ENCODE results near the gene TACO1. TPM values are rescaled to one million over a fixed set of nuclear protein-coding genes. Genes with fewer than 3 reads are reported as not detected.
A peak's percentile ranks its signal among the peaks of the same experiment; 100 is the strongest.

Gene TACO1
- total RNA-seq, 3 donors from 2014 or later (not counting 1 experiment from before 2014, with no cell fraction given) = 7.1 to 10.9 (median 9.2) TPM

- ATAC-seq = no peak
- Histone ChIP-seq H3K36me3 (ENCODE audit: control insufficient read depth, insufficient read depth, low read length) (peaks cover 40% of the 10 kb centered on the region), H3K27me3 (ENCODE audit: control insufficient read depth, insufficient read depth, low read length) (no peaks in the 10 kb centered on the region), H3K9me3 (ENCODE audit: control insufficient read depth, insufficient read depth, low read length) (no peaks in the 10 kb centered on the region), H3K27ac (ENCODE audit: low read length) (no peak overlapping the region), H3K4me3 (ENCODE audit: low read length) (no peak overlapping the region), H3K4me1 (ENCODE audit: control insufficient read depth, insufficient read depth, low read length) (no peaks in the 10 kb centered on the region)
- no peaks in the 10 kb centered on the region for H3K9me3 Mint-ChIP-seq
- WGBS (ENCODE audit: insufficient coverage) = 100% methylated on average over 1 of the region's 1 CpG
- peaks cover 35 to 45% of the 10 kb centered on the region in 2 donors for H3K4me1 Mint-ChIP-seq
- H3K4me3 Mint-ChIP-seq = no peak overlapping the region
- H3K27ac Mint-ChIP-seq = no peak overlapping the region
- H3K27me3 Mint-ChIP-seq (ENCODE audit: low read depth in 2 of 2) = no peaks in the 10 kb centered on the region
- intact Hi-C loops (cut with micrococcal nuclease) = no loop called here
- TF ChIP-seq CTCF (IDR thresholded peaks at IDR 0.05) = no peak
- H3K36me3 Mint-ChIP-seq = peaks cover 7% of the 10 kb centered on the region
- no peak for DNase-seq
Measured at GRCh38 chr17:63631626-63632025, 30.9 kb downstream of the TACO1 start.

GRCh38 chr17:63633742-63634141 is 33.0 kb downstream of the TACO1 start:
- Histone ChIP-seq H3K4me3 (ENCODE audit: low read length) (no peak overlapping the region), H3K27me3 (ENCODE audit: control insufficient read depth, insufficient read depth, low read length) (no peaks in the 10 kb centered on the region), H3K4me1 (ENCODE audit: control insufficient read depth, insufficient read depth, low read length) (no peaks in the 10 kb centered on the region), H3K9me3 (ENCODE audit: control insufficient read depth, insufficient read depth, low read length) (no peaks in the 10 kb centered on the region), H3K27ac (ENCODE audit: low read length) (no peak overlapping the region), H3K36me3 (ENCODE audit: control insufficient read depth, insufficient read depth, low read length) (peaks cover 56% of the 10 kb centered on the region)
- Mint-ChIP-seq H3K9me3 (no peaks in the 10 kb centered on the region), H3K36me3 (peaks cover 9% of the 10 kb centered on the region), H3K4me1 (peaks cover 31 to 38% of the 10 kb centered on the region in 2 donors), H3K4me3 (no peak overlapping the region), H3K27me3 (ENCODE audit: low read depth in 2 of 2) (no peaks in the 10 kb centered on the region), H3K27ac (peak overlapping the region; percentile 16 to 65)
- no peak for TF ChIP-seq CTCF (IDR thresholded peaks at IDR 0.05)
- intact Hi-C loops (cut with micrococcal nuclease) = no loop called here
- ATAC-seq (no peak), DNase-seq (no peak)

- Mint-ChIP-seq H3K36me3 (peaks cover 9% of the 10 kb centered on the region), H3K4me3 (no peak overlapping the region), H3K4me1 (peaks cover 31 to 43% of the 10 kb centered on the region in 2 donors), H3K27ac (peak overlapping the region; percentile 16 to 65), H3K27me3 (ENCODE audit: low read depth in 2 of 2) (no peaks in the 10 kb centered on the region), H3K9me3 (no peaks in the 10 kb centered on the region)
- Histone ChIP-seq H3K4me1 (ENCODE audit: control insufficient read depth, insufficient read depth, low read length) (no peaks in the 10 kb centered on the region), H3K4me3 (ENCODE audit: low read length) (no peak overlapping the region), H3K27me3 (ENCODE audit: control insufficient read depth, insufficient read depth, low read length) (no peaks in the 10 kb centered on the region), H3K27ac (ENCODE audit: low read length) (no peak overlapping the region), H3K9me3 (ENCODE audit: control insufficient read depth, insufficient read depth, low read length) (no peaks in the 10 kb centered on the region), H3K36me3 (ENCODE audit: control insufficient read depth, insufficient read depth, low read length) (peaks cover 56% of the 10 kb centered on the region)
- no peak for TF ChIP-seq CTCF (IDR thresholded peaks at IDR 0.05)
- intact Hi-C loops (cut with micrococcal nuclease) = no loop called here
- 74% methylated on average over 4 of the region's 4 CpGs for WGBS (ENCODE audit: insufficient coverage)
- DNase-seq (no peak), ATAC-seq (no peak)
Measured at GRCh38 chr17:63634163-63634562, 33.5 kb downstream of the TACO1 start.

- Mint-ChIP-seq H3K9me3 (no peaks in the 10 kb centered on the region), H3K4me3 (no peak overlapping the region), H3K27me3 (ENCODE audit: low read depth in 2 of 2) (no peaks in the 10 kb centered on the region), H3K4me1 (peaks cover 27 to 39% of the 10 kb centered on the region in 2 donors), H3K27ac (no peak overlapping the region), H3K36me3 (peaks cover 9% of the 10 kb centered on the region)
- no peaks in the 10 kb centered on the region for H3K4me1 ChIP-seq (ENCODE audit: control insufficient read depth, insufficient read depth, low read length)
- no peak overlapping the region for H3K27ac ChIP-seq (ENCODE audit: low read length)
- 85% methylated on average over 1 of the region's 1 CpG for WGBS (ENCODE audit: insufficient coverage)
- H3K9me3 ChIP-seq (ENCODE audit: control insufficient read depth, insufficient read depth, low read length) = no peaks in the 10 kb centered on the region
- no peaks in the 10 kb centered on the region for H3K27me3 ChIP-seq (ENCODE audit: control insufficient read depth, insufficient read depth, low read length)
- no peak for DNase-seq
- intact Hi-C loops (cut with micrococcal nuclease) = no loop called here
- ATAC-seq = no peak
- H3K4me3 ChIP-seq (ENCODE audit: low read length) = no peak overlapping the region
- TF ChIP-seq CTCF (IDR thresholded peaks at IDR 0.05) = no peak
- peaks cover 56% of the 10 kb centered on the region for H3K36me3 ChIP-seq (ENCODE audit: control insufficient read depth, insufficient read depth, low read length)
Measured at GRCh38 chr17:63634816-63635215, 34.1 kb downstream of the TACO1 start.

All from natural killer cell (primary cell).